ENCODE results near the gene RSRC1.

Gene RSRC1

DNA sequence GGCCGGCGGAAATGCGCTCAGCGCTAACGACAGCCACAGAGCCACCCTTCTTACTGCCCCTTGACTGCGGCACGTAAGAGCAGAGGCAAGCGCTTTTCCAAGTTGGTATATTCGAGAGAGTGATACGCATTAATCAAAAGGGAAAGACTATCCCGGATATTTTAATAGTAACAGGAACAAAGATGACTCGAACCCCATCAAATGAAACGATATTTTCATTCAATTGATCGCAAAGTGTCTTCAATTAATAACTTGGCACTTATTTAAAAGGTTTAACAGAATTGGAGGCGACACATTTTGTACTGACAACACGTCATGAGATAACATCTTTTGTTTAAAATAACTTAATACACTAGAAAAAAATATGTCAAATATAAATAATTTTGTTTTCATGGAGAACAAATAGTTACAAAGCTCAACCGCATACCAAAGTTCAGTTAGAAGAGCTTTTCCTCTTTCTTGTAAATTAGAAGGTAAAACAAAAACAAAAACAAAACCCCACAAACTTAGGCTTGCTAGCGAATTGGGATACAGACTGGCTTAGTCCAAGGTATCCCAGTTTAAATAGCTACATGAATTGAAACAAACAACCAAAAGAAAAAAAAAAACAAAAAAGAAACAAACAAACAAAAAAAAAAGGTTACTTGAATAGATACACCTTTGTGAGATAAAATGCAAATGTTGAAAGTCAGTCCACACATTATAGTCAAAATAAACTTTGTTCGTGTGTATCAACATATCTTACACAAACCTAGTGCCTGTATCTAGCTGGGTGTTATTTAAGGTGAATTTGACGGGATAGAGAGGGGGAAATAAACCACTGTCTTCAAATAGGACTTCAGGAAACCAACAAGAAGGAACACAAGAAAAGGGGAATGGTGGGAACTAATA lies 13.8 kb upstream of the RSRC1 start:
- no peaks in the 10 kb centered on the region for H3K9me3 Mint-ChIP-seq (ENCODE audit: low read depth)
- H3K4me3 Mint-ChIP-seq, result no peak overlapping the region
- no peak overlapping the region for H3K27ac Mint-ChIP-seq
- peaks cover 15% of the 10 kb centered on the region for H3K4me1 Mint-ChIP-seq (ENCODE audit: low read depth)
- peaks cover 2% of the 10 kb centered on the region for H3K36me3 Mint-ChIP-seq
- H3K27me3 Mint-ChIP-seq, result peaks cover 52% of the 10 kb centered on the region

DNA sequence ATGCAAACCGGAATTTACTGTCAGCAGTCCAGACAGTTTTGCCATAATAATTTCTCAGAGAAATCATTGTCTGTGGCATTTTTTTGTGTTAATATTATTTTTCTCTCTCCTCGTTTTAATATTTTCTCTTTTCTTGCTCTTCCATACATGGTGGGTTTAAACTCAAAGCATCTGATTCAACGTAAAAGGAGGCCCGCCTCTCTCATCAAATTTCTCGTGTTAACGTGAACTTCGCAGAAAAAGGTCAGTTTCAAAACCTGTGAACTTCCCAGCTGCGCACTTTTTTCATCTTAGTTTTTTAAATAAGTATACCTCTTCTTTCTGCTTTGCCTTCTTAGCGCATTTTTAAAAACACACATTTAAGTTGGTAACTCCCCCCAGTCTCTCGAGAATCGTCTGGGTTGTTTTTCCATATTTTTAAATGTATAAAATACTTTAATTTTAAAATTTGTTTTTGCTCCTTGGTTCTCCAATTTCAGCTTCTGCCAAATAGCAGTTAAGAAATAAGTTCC lies 12.8 kb upstream of the RSRC1 start:
- H3K9me3 Mint-ChIP-seq (ENCODE audit: low read depth), result no peaks in the 10 kb centered on the region
- H3K4me3 Mint-ChIP-seq, result peak overlapping the region; percentile 92
- H3K27ac Mint-ChIP-seq, result no peak overlapping the region
- H3K4me1 Mint-ChIP-seq (ENCODE audit: low read depth), result peaks cover 15% of the 10 kb centered on the region
- peaks cover 58% of the 10 kb centered on the region for H3K27me3 Mint-ChIP-seq
- H3K36me3 Mint-ChIP-seq, result peaks cover 2% of the 10 kb centered on the region

DNA sequence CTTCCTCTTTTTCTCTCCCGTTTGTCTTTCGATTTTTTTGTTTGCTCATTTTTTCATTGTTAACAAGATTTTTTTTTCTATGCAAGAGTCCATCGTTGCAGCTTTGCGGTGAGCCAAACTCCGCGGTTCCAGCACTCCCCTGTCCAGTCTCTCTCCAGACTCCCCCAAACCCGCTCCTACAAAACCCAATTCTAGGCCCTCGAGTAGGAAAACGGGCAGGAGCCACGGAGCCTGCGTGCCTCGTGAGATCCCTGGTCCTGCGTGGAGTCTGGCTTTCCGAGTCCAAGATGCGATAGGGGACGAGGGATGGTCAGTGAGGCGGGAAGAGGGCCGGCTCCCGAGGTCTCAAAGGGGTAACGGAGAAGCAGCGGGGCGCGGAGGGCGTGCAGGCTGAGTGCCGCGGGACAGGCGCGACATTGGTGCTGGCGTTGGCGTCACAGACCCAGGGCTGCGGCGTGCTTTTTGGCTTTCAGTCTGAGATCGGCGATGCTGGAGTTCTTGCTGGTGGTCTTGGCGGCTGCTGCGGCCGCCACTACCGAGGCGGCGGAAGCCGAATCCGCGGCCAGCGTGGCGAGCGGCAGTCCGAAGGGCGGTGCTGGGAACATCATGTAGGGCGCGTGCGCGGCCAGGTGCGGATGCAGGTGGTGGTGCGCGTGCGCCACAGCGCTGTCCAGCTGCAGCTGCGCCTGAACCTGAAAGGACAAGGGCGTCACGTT lies 12.1 kb upstream of the RSRC1 start:
- peaks cover 2% of the 10 kb centered on the region for H3K36me3 Mint-ChIP-seq
- H3K27me3 Mint-ChIP-seq, result peaks cover 63% of the 10 kb centered on the region
- peak overlapping the region; percentile 92 for H3K4me3 Mint-ChIP-seq
- H3K9me3 Mint-ChIP-seq (ENCODE audit: low read depth), result no peaks in the 10 kb centered on the region
- H3K27ac Mint-ChIP-seq, result peak overlapping the region; percentile 55
- H3K4me1 Mint-ChIP-seq (ENCODE audit: low read depth), result peaks cover 17% of the 10 kb centered on the region

DNA sequence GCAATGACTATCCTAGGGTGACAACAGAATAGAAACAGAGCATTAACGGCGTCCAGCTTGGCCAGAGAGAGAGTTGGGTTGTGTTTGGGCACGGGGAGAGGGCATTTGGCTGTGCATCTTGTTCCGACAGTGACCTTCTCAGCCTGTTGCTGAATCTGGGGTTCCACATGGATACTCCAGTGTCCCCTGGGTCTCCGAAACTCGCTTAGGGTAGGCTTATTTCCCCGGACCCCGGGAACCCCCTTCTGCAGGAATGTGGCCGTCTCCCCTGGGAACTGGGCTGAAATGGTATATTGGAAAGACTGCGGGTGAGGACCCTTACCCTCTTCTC lies 11.6 kb upstream of the RSRC1 start:
- H3K36me3 Mint-ChIP-seq, result peaks cover 4% of the 10 kb centered on the region
- peaks cover 22% of the 10 kb centered on the region for H3K4me1 Mint-ChIP-seq (ENCODE audit: low read depth)
- peaks cover 65% of the 10 kb centered on the region for H3K27me3 Mint-ChIP-seq
- H3K9me3 Mint-ChIP-seq (ENCODE audit: low read depth), result no peaks in the 10 kb centered on the region
- H3K27ac Mint-ChIP-seq, result peak overlapping the region; percentile 55
- peak overlapping the region; percentile 92 for H3K4me3 Mint-ChIP-seq

DNA sequence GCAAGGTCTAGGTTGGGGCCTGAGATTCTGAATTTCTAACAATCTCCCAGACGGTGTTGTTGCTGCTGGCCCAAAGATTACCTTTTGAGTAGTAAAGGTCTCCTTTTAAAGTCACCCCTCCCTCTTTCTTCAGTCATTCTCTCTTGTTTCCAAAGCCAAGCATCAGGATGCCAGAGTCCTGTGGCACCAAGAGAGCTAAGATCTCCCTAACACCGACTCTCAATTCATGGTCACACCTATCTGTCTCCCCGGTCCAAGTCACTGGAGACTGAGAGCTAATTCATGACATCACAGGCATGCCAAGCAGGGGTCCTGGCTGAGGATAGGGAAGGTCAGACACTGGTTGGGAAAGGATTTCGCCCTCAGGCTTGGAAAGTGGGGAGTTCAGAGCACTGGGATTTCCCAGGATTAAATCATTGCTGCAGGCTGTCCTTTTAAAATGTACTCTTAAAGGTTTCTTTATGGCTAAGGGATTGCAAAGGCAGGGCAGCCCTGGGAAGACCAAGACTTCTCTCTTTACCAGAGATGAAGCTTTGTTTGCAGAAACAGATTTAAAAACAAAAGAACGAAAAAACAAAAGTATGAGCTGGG lies 11.0 kb upstream of the RSRC1 start:
- H3K9me3 Mint-ChIP-seq (ENCODE audit: low read depth), result no peaks in the 10 kb centered on the region
- H3K27me3 Mint-ChIP-seq, result peaks cover 65% of the 10 kb centered on the region
- peak overlapping the region; percentile 92 for H3K4me3 Mint-ChIP-seq
- H3K36me3 Mint-ChIP-seq, result peaks cover 4% of the 10 kb centered on the region
- peaks cover 27% of the 10 kb centered on the region for H3K4me1 Mint-ChIP-seq (ENCODE audit: low read depth)
- H3K27ac Mint-ChIP-seq, result no peak overlapping the region

DNA sequence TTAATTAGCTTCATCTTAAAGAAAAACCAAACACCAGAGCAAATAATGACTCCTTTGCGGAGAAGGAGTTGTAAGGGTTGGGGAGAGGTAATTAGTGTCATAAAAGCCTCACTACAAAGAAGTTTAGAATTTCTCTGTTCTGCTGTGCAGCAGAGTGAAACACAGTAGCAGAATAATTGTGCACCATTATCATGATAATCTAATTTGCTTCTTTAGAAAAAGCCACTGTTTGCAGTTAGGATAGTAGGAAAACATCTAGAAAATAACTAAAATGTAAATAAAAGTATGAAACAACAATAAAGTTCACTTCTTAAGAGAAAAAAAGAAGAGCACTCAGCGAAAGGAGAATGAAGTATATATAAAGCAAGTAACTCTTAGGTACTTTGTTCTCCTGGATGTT lies 9.2 kb upstream of the RSRC1 start:
- H3K36me3 Mint-ChIP-seq, result peaks cover 4% of the 10 kb centered on the region
- H3K4me3 Mint-ChIP-seq, result no peak overlapping the region
- H3K4me1 Mint-ChIP-seq (ENCODE audit: low read depth), result peaks cover 37% of the 10 kb centered on the region
- H3K9me3 Mint-ChIP-seq (ENCODE audit: low read depth), result no peaks in the 10 kb centered on the region
- no peak overlapping the region for H3K27ac Mint-ChIP-seq
- peaks cover 69% of the 10 kb centered on the region for H3K27me3 Mint-ChIP-seq

DNA sequence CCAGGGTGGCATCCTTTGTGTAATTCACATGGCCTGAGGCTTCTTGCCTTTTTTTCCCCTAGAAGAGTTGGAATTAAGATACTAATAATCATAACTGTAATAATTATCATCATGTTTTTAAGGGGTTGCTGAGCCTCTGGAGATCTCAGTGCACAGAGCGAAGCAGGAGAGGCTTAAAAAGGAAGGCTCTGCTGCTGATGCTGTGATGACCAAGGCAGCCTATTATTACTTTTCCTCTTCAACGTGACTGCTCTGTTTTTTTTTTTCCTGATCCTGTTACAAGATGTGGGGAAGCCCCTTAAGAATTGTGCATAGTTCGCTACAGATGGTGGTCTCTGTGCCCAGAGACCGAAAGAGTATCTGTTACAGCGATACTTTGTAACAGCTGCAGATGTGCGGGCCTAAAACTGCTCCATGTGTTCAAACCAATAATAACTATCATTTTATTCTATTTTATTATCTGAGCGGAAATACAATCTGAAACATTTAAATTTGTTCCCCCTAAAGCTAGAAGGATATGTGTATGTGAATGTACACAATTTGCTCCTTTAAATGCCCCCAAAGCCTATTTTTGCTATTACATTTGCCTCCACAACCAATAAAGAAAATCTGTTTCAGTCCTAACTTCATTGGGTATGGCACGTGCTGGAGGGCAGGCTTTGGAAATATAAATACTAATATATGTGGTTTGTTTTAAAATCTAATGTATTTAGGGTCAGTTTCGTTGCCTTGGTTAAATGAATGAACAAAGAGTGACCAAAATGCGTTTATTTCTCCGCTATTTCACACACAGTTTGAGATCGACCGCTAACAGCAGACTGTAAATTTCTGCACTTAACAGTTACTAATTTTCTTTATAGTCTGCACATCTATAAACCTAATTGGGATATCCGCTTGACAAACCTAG lies 8.3 kb upstream of the RSRC1 start:
- H3K4me1 Mint-ChIP-seq (ENCODE audit: low read depth), result peaks cover 43% of the 10 kb centered on the region
- H3K4me3 Mint-ChIP-seq, result no peak overlapping the region
- no peaks in the 10 kb centered on the region for H3K9me3 Mint-ChIP-seq (ENCODE audit: low read depth)
- H3K27me3 Mint-ChIP-seq, result peaks cover 68% of the 10 kb centered on the region
- H3K27ac Mint-ChIP-seq, result no peak overlapping the region
- peaks cover 2% of the 10 kb centered on the region for H3K36me3 Mint-ChIP-seq

DNA sequence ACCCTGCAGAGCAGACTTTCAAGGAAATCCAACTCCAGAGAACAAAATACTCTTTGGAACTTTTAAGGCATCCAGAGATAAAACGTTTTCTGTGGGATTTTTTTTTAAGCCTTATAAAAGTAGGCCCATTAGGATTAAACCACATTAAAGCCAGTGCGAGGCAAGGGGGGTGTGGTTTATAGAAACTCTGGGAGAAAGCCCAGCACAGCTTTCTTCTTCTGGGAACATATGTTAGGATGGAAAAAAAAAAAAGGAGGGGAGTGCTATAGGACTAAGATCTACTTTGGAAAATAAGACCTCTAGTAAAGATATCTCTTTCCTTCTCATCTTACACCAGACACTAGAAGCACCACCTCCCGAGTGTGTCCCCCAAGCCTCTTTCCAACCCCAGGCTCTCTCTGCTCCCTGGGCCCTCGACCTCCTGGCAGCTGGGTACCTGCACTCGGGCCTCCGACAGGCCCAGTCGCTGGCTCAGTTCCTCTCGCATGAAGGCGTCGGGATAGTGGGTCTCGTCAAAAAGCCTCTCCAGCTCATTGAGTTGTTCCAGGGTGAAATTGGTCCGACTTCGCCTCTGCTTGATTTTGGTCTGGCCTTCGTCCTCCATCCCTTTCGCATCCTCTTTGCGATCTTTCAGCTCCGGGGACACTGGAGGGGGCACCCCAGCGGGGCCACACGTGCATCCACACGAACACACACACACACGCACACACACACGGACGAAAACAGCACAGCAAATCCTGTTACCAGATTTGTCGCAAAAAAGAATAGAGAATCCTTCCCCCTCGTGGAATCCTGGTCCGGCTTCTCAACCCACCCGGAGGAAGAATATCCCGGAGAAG lies 7.4 kb upstream of the RSRC1 start:
- Mint-ChIP-seq H3K4me1 (ENCODE audit: low read depth) (peaks cover 49% of the 10 kb centered on the region), H3K27me3 (peaks cover 70% of the 10 kb centered on the region), H3K4me3 (peak overlapping the region; percentile 60), H3K36me3 (peaks cover 2% of the 10 kb centered on the region), H3K9me3 (ENCODE audit: low read depth) (no peaks in the 10 kb centered on the region), H3K27ac (peak overlapping the region; percentile 58)

DNA sequence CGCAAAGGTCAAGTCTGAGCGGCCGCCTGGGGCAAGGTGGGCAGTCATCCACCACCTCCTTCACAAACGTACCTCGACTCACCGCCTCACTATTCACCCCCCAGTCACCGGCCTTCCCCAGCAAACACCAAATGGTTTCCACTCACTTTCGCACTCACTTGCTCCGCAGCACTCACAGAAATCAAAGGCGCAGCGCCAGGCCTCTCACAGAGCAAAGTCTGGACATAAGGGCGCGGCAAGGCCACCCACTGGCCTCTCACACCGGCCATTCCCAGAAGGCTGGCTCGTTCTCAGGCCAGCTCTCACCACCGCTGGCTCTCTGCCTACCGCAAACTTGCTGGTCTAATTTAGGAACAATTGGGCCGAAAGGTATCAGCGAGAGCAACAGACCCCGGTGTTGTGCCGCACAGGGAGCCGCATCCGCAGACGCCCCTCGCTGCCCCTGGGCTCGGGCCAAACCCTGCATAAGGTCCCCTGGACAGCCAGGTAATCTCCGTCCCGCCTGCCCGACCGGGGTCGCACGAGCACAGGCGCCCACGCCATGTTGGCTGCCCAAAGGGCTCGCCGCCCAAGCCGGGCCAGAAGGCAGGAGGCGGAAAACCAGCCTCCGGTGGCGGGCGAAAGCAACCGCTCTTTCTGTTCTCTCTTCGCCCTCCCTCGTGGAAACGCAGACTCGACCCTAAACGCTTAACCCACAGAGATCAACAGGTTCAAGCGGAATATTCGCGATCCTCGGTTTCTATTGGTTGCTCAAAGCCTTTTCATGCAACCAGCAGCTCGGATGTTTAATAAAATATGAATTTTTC lies 6.6 kb upstream of the RSRC1 start:
- Mint-ChIP-seq H3K36me3 (peaks cover 2% of the 10 kb centered on the region), H3K27ac (peak overlapping the region; percentile 54), H3K9me3 (ENCODE audit: low read depth) (no peaks in the 10 kb centered on the region), H3K4me1 (ENCODE audit: low read depth) (peaks cover 44% of the 10 kb centered on the region), H3K27me3 (peaks cover 70% of the 10 kb centered on the region), H3K4me3 (peak overlapping the region; percentile 61)

DNA sequence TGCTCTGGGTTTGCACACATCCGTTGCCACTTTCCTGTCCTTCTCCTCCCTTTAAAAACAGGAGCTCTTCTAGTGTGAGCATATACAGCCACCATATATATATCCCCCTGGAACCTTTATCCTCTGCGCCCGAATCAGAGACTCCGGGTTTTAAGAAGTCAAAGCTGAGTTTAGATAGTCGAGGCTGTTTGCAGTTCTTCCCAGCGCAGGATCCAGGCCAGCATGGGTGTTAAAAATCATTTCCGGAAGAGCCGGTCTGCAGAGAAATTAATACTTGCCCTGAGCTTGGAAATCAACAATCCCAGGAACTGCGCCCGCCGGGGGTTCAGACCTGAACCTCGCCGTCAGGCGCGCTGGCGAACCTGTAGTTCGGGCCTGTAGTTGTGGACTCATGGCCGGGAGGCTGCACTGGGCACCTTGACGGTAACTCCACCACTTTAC lies 6.0 kb upstream of the RSRC1 start:
- Mint-ChIP-seq H3K4me3 (peak overlapping the region; percentile 61), H3K27ac (peak overlapping the region; percentile 46)

DNA sequence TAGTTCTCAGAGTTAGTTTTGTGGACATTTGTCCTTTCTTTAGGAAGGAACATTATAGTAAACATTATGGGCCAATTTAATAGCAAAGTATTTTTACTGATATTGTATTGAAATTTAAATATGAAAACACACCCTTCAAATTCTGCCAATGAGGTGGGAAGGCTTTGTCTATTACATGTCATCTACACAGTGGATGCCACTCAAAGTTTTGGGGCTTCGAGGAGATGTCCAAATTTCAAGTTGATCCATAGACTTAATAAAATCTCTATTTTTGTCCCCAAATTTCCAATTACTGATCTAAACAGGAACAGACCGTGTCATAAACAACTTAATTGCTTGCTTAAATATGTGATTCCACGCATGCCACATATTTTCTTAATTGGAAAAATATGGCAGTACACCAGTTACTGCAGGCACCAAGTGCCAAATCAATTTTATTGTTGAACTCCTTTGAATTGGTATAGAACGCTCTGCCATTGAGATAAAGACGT lies 5.4 kb upstream of the RSRC1 start:
- Mint-ChIP-seq H3K4me3 (peak overlapping the region; percentile 57), H3K27me3 (peaks cover 67% of the 10 kb centered on the region), H3K4me1 (ENCODE audit: low read depth) (peaks cover 43% of the 10 kb centered on the region), H3K36me3 (peaks cover 2% of the 10 kb centered on the region), H3K27ac (peak overlapping the region; percentile 46), H3K9me3 (ENCODE audit: low read depth) (no peaks in the 10 kb centered on the region)

More for the DNA sequence above, 6.0 kb upstream of the RSRC1 start:
- Mint-ChIP-seq H3K4me1 (ENCODE audit: low read depth) (peaks cover 42% of the 10 kb centered on the region), H3K36me3 (peaks cover 2% of the 10 kb centered on the region), H3K9me3 (ENCODE audit: low read depth) (no peaks in the 10 kb centered on the region), H3K27me3 (peaks cover 71% of the 10 kb centered on the region)

DNA sequence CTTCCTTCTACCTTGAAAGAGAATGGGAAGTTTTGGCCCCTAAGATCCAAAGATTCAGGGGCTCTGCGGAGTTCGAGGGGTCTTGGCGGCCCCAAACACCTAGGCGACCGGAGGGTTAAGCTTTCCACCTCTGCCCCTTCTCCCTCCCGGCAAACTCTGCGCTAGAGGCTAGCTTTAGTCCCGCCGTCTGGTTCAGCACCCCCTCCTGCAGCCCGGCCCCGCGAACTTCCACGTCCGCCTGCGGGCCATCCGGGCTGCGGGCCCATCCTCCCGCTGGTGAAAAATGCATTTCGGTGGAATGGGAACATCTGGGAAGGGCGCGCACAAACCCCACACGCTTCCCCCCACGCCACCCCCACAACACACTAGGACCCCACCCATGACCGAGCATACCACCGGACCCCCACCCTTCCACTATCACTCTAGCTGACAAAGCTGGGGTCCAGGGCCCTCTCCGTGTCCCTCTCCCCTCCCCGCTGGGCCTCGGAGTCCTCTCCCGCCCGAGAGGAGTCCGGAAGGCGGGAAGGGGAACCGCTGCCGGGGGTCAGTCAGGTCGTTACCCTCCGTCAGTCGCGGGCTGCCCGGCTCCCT lies 4.7 kb upstream of the RSRC1 start:
- H3K4me3 Mint-ChIP-seq, result peak overlapping the region; percentile 67
- peaks cover 2% of the 10 kb centered on the region for H3K36me3 Mint-ChIP-seq
- H3K27me3 Mint-ChIP-seq, result peaks cover 64% of the 10 kb centered on the region
- peaks cover 49% of the 10 kb centered on the region for H3K4me1 Mint-ChIP-seq (ENCODE audit: low read depth)
- H3K9me3 Mint-ChIP-seq (ENCODE audit: low read depth), result no peaks in the 10 kb centered on the region
- no peak overlapping the region for H3K27ac Mint-ChIP-seq
